ENCODE data around the gene OR6C70. TPM values are rescaled to one million over a fixed set of nuclear protein-coding genes. Genes with fewer than 3 reads are reported as not detected.

OR6C70 gene
- total and polyA plus RNA-seq, 2 donors (not counting 3 experiments of a cell fraction or from before 2014, with no cell fraction given) = not detected

- no TSS peak for BruUV-seq (replicated peaks)
- no peak for FAIRE-seq
Observed at GRCh38 chr12:55499810-55500252, 29.9 kb upstream of the OR6C70 start.

More at GRCh38 chr12:55499810-55500252, 29.9 kb upstream of the OR6C70 start:
- dilution Hi-C loops (cut with MboI; ENCODE audit: extremely low pct_ligation_motif_present, low sequenced_read_pairs) = no loop called here
- Histone ChIP-seq H3K4me3 (replicated peaks in 1 of 3; ENCODE audit: insufficient read depth in 1 of 3, low read depth in 1 of 3, low read length in 3 of 3) (no peak overlapping the region), H3K79me2 (ENCODE audit: control insufficient read depth, insufficient read depth, low read length) (no peaks in the 10 kb centered on the region), H4K20me1 (replicated peaks; ENCODE audit: control insufficient read depth, extremely low read depth, insufficient read depth, low read length) (no peaks in the 10 kb centered on the region), H3K9ac (replicated peaks; ENCODE audit: extremely low read depth, insufficient read depth, low read length) (no peak overlapping the region), H3K36me3 (ENCODE audit: control insufficient read depth in 2 of 2, extremely low read depth in 1 of 2, insufficient read depth in 2 of 2, low read length in 2 of 2) (no peaks in the 10 kb centered on the region), H3K4me2 (ENCODE audit: insufficient read depth, low read length) (no peak overlapping the region), H3K4me1 (ENCODE audit: control insufficient read depth, extremely low read depth, insufficient read depth, low read length) (no peaks in the 10 kb centered on the region), H3K27me3 (ENCODE audit: control insufficient read depth in 2 of 2, insufficient read depth in 2 of 2, low read length in 2 of 2) (no peaks in the 10 kb centered on the region), H2AFZ (ENCODE audit: low read depth, low read length) (no peak overlapping the region), H3K27ac (ENCODE audit: insufficient read depth, low read depth, low read length) (no peak overlapping the region), H3K9me3 (replicated peaks; ENCODE audit: control insufficient read depth, insufficient read depth, low read length) (no peaks in the 10 kb centered on the region), H3K9me1 (replicated peaks; ENCODE audit: control insufficient read depth, extremely low read depth, insufficient read depth, low read length) (no peaks in the 10 kb centered on the region)
- no peak for DNase-seq (ENCODE audit: low read depth, low spot score)
- TF ChIP-seq EZH2 (IDR thresholded peaks at IDR 0.05; ENCODE audit: borderline replicate concordance, low read depth, low read length, severe bottlenecking) (no peak), GATA2 (IDR thresholded peaks at IDR 0.05; ENCODE audit: insufficient read depth, insufficient read length, low read depth, low read length) (no peak), JUN (IDR thresholded peaks at IDR 0.05; ENCODE audit: borderline replicate concordance, insufficient read depth, insufficient read length, low read depth) (no peak), MYC (IDR thresholded peaks at IDR 0.05; ENCODE audit: low read depth, low read length) (no peak), MAX (IDR thresholded peaks at IDR 0.05; ENCODE audit: insufficient read depth, insufficient read length) (no peak), POLR2AphosphoS5 (IDR thresholded peaks at IDR 0.05; ENCODE audit: insufficient read depth, low read depth, low read length) (no peak), CTCF (IDR thresholded peaks at IDR 0.05; ENCODE audit: extremely low read depth in 1 of 2, insufficient read depth in 1 of 2, low read depth in 1 of 2, low read length in 2 of 2) (no peak), FOS (IDR thresholded peaks at IDR 0.05; ENCODE audit: borderline replicate concordance, insufficient read depth, low read length) (no peak), POLR2A (IDR thresholded peaks at IDR 0.05; ENCODE audit: low read depth, low read length) (no peak)
- CTCF ChIA-PET = interaction anchor here (1.0 kb wide), 1 partner anchor 16 kb away, joined by 3 read pairs; no protein-coding TSS in a partner anchor
- POLR2A ChIA-PET = no interaction called here
- intact Hi-C loops (cut with micrococcal nuclease) = no loop called here

All from endothelial cell of umbilical vein (primary cell).